GM18511 (cell line): Measurements from ENCODE around the gene ZNF69.
"Not testable (repeated sequence)": the region's sequence is repeated elsewhere in the genome, so short reads cannot be mapped to it uniquely, and the experiment has no call there.

Experiments used
- ATAC-seq: cut with Tn5 transposase; IDR thresholded peaks from one replicate; pipeline ENCODE4 v1.9.1; 2021; ENCODE audit warnings: mild to moderate bottlenecking, moderate library complexity; ENCODE audit not compliant: unreplicated experiment

ZNF69 gene

DNA sequence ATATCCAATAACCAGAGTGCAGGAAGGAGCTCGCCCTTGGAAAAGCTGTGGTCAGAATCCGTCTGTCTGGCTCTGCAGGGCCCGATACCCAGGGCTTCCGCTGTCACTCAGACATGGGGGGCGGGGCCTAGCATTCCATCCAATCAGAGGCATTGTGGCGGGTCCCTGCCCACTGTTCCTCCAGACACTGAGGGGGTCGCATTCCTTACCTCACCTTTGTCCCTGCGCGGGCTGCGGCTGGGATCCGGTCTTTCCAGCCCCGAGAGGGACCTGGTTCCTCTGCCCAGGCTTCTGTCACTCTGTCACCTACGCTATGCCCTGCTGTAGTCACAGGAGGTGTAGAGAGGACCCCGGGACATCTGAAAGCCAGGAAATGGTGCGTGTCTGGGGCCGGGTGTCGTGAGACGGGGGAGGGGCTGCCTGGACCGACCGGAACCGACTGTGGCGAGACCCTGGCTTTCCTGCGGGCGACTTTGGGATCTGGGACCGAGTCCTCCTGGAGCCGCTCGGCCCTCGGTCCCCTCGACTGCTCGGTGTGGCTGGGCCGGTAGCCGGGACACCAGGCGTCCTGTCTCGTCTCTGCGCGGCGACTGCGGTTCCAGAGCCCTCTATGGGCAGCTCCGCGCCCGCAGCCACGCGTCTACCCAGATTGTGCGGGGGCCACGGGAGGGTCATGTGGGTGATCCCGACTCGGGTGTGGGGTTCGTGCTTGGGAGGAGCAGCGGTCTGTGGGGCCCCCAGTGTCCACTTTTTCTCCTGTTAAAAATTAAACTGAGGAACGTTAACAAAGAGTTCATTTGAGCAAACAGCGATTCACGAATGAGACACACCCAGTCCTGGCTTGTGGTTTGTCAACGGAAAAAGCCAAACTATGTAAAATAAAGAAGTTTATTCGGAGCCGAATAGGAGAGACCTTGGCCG is at the start of gene ZNF69:
ZNF69 (plus strand) TSS at position 172 of the 921 bp plus-strand sequence; CDS start at position 314, 142 bp downstream.
- ATAC-seq = no peak

DNA sequence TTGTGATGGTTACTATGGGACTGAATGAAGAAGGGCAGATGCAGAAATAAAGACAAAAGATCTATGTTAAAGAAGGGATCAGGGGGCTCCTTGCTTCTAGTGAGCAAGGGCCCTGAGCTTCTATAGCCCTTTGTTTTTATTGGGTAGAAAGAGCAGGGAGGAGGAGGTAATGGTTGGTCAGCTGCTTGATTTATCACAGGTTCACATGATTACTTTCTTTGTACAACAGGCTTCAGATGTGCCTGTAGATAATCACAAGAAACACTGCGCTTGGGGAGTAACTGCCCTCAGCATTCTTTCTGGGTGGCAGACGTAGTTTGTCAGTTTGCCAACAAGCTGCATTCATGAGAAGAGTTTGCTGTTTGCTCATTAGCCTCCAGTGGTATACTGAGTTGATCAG is 43.9 kb upstream of the ZNF69 start:
- no peak for ATAC-seq

DNA sequence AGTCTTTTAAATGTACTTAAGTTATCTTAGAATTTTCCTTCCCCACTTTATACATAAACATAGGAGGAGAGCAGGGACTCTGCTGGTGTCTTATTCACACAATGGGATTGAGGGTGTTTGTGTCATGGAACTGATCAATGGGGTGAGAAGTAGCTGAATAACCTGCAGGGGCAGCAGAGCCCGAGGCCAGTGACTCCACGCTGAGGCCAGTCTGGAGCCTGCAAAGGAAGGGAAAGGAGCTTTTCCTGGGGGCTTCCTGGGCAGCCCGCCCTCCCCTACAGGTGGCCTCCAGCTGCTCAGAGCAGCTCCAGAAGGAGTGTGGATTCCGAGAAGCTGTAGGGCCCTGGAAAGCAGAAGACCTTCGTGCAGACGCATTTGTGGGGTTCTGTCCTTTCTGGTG is 40.0 kb upstream of the ZNF69 start:
- not testable (repeated sequence) for ATAC-seq

DNA sequence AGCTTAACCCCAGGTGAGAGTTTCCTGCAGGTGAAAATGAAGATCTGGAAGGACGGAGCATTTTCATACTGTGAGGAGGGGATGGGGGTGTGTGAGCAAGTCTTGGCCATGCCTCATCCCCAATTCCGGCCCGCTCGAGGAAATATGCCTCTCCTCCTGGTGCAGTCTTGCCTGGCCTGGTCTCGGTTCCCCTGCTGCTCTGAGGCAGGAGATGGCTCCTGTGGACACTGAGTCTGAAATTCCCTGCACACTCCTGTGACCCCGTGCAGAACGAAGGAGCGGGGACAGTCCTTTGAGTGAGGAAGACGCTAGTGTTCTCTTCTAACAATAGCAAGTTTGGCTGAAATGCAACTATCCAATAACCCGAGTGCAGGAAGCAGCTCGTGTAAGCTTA is 39.4 kb upstream of the ZNF69 start:
- no peak for ATAC-seq

DNA sequence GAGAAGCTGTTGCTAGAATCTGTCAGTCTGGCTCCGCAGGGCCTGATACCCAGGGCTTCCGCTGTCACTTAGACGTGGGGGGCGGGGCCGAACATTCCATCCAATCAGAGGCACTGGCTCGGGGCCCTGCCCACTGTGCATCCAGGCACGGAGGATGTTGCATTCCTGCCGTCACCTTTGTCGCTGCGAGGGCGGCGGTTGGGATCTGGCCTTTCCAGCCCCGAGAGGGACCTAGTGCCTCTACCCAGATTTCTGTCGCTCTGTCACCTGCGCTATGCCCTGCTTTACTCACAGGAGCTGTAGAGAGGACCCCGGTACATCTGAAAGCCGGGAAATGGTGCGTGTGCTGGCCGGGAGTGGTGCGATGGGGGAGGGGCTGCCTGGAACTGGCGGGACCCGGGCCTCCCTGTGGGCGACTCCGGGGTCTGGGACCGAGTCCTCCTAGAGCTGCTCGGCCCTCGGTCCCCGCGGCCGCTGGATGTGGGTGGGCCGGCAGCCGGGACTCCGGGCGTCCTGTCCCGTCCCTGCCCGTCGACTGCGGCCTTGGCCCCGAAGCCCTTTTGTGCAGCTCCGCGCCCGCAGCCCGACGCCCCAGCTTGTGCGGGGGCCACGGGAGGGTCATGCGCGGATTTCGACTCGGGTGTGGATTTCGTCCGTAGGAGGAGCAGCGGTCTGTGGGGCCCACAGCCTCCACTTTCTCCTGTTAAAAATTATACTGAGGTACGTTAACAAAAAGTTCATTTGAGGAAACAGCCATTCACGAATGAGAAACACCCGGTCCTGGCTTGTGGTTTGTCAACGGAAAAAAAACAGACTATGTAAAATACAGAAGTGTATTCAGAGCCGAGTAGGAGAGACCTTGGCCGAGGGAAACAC is 38.8 kb upstream of the ZNF69 start, which contains the start of gene ZNF439:
ZNF439 (plus strand) TSS at position 133 of the 876 bp plus-strand sequence; CDS start at position 275, 142 bp downstream.
- no peak for ATAC-seq

DNA sequence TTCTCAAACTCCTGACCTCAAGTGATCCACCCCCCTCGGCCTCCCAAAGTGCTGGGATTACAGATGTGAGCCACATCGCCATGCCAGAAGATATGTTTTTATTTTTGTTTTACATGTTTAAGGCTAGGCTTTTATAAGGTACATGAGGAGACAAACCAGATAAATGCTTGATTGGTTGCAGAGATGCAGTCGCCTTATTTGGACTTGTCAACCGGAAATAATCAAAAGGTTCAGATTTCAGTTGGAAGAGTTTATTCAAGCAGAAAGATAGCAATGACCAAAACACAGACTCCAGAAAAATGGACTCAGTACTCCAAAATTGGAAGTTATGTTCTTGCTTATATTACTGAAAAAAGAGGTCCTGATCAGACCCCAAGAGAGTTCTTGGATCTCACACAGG is 37.3 kb upstream of the ZNF69 start:
- ATAC-seq = not testable (repeated sequence)

DNA sequence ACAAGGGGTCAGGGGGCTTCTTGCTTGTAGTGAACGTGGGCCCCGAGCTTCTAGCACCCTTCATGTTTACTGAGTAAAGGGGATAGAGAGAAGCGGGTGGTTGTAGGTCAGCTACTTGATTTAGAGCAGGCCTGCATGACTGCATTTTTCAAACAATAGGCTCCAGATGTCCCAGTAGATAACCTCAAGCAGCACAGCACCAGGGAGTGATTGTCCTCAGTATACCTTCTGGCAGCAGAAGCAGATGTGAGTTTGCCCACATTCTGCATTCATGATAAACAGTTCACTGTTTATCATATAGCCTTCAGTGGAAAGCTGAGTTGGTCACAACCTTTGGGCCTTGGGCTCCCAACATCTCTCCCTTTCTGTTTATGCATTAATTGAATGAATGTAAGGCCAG is 34.2 kb upstream of the ZNF69 start:
- no peak for ATAC-seq

DNA sequence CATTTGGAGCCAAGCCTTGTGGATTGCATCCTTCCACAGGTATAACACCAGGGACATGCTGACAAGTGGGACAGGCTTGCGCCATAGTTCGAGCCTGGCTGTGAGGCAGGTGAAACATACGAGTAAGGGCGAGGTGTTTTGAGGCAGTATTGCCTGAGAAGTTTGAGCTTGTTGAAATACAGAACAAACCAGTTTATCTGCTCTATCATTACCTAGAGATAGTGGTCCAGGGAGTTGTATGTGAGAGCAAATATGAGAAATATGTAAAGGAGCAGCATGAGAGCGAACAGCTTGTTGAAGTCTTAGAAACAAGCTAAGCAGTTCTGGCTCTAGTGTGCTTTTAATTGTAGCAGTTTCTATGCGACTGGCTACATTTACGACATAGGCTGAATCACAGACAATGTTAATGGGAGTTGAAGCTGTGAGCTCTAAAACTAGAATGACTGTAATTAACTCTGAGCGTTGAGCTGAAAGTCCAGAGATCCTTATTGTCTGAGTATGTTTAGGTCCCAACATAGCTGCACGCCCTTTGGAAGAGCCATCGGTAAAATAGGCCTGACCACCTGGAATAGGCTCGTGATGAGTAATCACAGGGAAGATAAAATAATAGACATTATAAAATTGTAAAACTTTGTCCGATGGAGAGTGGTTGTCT is 30.9 kb upstream of the ZNF69 start:
- ATAC-seq = no peak

DNA sequence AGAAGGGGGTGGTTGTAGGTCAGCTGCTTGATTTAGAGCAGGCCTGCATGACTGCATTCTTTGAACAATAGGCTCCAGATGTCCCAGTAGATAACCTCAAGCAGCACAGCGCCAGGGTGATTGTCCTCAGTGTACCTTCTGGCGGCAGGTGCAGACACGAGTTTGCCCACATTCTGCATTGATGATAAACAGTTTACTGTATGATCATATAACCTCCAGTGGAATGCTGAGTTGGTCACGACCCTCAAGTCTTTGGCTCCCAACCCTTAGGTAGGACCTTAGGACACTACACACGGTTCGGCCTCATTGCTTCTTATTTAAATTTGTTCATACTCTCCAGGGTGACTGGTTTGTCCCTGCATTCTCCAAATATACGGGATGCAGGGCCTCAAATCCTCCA is 26.9 kb upstream of the ZNF69 start:
- ATAC-seq = no peak

DNA sequence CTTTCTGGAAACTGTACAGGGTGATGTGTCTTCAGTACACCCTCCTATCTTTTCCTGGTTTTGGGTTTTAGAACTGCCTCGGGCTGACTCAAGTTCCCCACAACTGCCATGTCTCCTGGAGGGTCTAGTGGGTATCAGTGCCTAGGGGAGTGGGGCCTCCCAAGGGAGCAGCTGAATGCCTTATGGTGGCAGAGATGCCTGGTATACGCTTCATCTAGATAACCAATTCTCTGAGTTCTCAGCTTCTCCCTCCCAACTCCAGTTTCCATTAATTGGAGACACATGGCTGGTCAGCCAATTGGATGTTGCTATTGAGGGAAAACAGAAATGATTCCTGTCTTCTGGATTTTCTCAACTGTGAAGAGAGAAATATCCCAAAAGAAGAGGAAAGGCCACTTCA is 26.3 kb upstream of the ZNF69 start:
- no peak for ATAC-seq

DNA sequence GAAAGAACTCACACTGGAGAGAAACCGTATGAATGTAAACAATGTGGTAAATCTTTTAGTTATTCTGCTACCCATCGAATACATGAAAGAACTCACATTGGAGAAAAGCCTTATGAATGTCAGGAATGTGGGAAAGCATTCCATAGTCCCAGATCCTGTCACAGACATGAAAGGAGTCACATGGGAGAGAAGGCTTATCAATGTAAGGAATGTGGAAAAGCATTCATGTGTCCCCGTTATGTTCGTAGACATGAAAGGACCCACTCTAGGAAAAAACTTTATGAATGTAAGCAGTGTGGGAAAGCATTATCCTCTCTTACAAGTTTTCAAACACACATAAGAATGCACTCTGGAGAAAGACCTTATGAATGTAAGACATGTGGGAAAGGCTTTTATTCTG is 19.8 kb upstream of the ZNF69 start:
- ATAC-seq = not testable (repeated sequence)

DNA sequence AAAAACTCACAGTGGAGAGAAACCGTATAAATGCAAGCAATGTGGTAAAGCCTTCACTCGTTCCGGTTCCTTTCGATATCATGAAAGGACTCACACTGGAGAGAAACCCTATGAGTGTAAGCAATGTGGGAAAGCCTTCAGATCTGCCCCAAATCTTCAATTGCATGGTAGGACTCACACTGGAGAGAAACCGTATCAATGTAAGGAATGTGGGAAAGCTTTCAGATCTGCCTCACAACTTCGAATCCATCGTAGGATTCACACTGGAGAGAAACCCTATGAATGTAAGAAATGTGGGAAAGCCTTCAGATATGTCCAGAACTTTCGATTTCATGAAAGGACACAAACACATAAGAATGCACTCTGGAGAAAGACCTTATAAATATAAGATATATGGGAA is 19.4 kb upstream of the ZNF69 start:
- ATAC-seq = no peak

DNA sequence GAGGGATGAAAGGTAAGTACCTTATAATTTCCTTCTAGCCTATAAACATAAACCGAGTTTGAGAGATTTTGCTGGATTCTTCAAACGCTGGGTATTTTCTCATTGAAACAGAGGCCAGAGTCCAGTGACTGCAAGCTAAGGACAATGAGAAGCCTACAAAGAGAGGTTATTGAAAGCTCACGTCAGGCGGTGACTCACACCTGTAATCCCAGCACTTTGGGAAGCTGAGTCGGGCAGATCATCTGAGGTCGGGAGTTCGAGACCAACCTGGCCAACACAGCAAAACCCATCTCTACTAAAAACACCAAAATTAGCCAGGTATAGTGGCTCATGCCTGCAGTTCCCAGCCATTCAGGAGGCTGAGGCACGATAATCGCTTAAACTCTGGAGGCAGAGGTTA is 15.0 kb upstream of the ZNF69 start:
- no peak for ATAC-seq

DNA sequence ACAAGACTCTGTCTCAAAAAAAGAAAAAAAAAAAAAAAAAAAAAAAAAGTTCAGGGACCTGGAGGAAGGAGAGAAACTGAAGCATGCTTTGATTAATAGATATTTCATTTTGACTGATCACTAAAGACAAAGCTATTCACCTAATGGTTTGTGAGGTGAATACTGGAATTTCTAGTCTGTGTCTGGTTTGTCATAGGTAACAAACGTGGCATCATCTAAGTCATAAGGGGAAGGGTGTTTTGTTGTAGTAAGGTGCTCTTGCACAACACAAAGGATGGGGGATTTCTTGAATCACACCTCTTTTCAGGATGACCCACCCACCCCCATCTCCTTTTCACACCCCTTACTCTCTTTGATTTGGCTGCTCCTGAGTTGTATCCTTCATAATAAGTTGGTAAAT is 13.8 kb upstream of the ZNF69 start:
- ATAC-seq = no peak

DNA sequence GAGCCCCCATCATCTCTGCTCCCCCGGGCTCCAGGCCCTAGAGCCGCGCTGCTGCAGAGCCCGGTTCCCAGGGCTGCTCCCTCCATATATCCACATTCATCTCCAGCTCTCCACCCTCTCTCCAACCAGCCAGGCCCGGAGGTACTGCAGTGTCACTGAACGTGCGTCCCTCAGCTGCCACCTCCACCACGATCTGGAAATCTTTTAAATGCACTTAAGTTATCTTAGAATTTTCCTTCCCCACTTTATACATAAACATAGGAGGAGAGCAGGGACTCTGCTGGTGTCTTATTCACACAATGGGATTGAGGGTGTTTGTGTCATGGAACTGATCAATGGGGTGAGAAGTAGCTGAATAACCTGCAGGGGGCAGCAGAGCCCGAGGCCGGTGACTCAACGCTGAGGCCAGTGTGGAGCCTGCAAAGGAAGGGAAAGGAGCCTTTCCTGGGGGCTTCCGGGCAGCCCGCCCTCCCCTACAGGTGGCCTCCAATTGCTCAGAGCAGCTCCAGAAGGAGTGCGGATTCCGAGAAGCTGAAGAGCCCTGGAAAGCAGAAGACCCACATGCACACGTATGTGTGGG is 7.8 kb upstream of the ZNF69 start:
- ATAC-seq = not testable (repeated sequence)

DNA sequence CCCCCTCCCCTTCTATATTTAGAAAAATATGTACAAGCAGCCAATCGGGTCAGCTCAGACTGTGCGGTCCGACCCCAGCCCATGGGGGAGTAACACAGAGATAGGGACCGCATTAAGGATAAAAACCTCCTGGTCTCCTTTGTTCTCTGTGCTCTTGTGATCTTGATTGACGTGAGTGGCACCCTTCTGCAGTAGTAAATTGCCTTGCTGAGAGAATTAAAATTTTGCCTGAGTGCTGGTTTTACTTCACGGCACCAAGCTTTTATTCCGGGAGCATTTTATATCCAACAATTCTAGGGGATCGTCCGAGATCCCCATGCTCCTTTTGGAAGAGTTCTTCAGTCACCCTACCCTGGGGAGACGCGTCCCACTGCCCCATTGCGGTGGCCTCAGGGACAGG is 7.0 kb upstream of the ZNF69 start:
- ATAC-seq = no peak

DNA sequence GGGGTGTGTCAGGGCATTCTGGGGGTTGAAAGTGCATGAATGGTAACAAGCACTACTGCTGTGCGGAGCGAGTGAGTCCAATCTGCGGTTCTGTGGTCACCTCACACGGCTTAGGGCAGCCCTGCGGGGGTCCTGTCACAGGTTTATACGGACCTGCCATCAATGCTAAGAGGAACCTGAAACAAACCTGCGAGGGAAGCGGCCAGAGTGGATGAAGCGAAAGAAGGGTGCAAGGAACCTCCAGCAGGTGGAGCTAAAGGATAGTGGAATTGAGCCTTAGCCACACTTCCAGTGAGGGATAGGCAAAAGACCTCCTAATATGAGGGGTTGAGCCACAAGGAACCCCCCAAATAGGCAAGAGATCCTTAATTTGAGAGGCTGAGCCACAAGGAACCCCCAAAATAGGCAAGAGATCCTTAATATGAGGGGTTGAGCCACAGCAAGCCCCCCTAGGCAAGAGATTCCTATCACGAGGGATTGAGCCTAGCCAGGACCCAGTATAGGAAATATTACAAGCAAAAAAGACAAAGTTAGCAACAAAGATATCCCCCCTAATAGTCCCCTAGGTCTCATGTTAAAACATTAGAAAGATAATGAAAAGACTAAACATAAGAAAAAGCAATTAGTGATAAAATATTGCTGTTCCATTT is 6.3 kb upstream of the ZNF69 start:
- no peak for ATAC-seq

DNA sequence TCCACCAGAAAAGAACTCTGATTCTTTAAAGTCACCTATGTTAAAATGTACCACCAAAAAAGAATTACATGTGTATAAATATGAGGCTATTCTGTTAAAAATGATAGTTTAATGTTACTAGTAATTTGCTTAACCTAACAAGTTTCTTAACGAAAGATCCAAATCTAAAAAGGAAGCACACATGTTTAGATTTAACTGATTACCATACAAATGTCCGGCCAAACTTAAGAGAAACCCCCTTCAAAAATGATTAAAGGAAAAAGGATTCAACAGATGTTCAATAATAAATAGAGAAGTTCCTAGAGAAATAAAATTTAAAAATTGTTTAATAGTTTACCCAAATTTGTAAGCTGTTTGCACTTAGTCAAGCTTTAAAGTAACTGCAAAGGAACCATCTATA is 5.0 kb upstream of the ZNF69 start:
- ATAC-seq = no peak

DNA sequence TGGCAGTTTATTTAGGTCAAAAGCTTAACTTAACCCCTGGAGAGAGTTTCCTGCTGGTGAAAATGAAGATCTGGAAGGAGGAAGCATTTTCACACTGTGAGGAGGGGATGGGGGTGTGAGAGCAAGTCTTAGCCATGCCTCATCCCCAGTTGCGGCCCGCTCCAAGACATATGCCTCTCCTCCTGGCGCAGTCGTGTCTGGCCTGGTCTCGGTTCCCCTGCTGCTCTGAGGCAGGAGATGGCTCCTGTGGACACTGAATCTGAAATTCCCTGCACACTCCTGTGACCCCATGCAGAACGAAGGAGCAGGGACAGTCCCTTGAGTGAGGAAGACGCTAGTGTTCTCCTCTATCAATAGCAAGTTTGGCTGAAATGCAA is 360 bp upstream of the ZNF69 start:
- ATAC-seq = no peak

DNA sequence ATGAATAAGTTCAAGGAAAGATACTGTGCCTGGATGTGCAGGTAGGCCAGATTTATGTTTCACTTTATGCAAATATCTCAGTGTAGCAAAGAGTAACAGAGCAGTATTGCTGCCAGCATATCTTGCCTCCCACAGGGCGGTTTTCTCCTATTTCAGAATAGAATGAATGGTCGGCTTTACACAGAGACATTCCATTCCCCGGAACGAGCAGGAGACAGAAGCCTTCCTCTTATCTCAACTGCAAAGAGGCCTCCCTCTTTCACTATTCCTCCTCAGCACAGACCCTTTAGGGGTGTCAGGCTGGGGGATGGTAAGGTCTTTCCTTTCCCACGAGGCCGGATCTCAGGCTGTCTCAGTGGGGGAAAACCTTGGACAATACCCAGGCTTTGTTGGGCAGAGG is 2.3 kb downstream of the ZNF69 start:
- ATAC-seq = not testable (repeated sequence)
